Thyroid gland (tissue), 4 donors: ENCODE data around the gene FOXA3. TPM values are rescaled to one million over a fixed set of nuclear protein-coding genes. Genes with fewer than 3 reads are reported as not detected.

ENCODE experiments used
- DNase-seq, 2 donors: peaks; one replicate each; pipeline ENCODE4 v3.0.0-alpha.2; 2019
- H3K27ac ChIP-seq, 3 donors: fragments of 200-600 bp; sonication (generic); 1 replicate in 2 of 3; 2 replicates in 1 of 3; pipeline ENCODE4 v1.5.1; 2016 to 2019; ENCODE audit warnings: mild to moderate bottlenecking in 1 of 3, moderate library complexity in 1 of 3
- H3K27me3 ChIP-seq: fragments of 200-600 bp; sonication (generic); one replicate; pipeline ENCODE4 v1.5.1; 2019
- H3K36me3 ChIP-seq, 2 donors: fragments of 200-600 bp; sonication (generic); one replicate each; pipeline ENCODE4 v1.5.1; 2016 to 2019
- H3K4me1 ChIP-seq, 2 donors: fragments of 200-600 bp; sonication (generic); one replicate each; pipeline ENCODE4 v1.5.1; 2017 to 2019
- H3K4me3 ChIP-seq, 3 donors: fragments of 200-600 bp; sonication (generic); replicated peaks in 1 of 3; 1 replicate in 2 of 3; 2 replicates in 1 of 3; pipeline ENCODE4 v1.5.1; 2016; ENCODE audit warnings: mild to moderate bottlenecking in 1 of 3
- H3K9me3 ChIP-seq: fragments of 200-600 bp; sonication (generic); one replicate; pipeline ENCODE4 v1.5.1; 2017
- POLR2A ChIP-seq, 2 donors: fragments of 450-650 bp; IDR thresholded peaks; one replicate each; pipeline ENCODE4 v1.6.1; 2017; ENCODE audit warnings: antibody characterized with exemption in 2 of 2, mild to moderate bottlenecking in 2 of 2, moderate library complexity in 1 of 2
- WGBS, 2 donors: methylation state at CpG; one replicate each; pipeline ENCODE4 v1.1.5; 2017; 5-methylcytosine and 5-hydroxymethylcytosine counted together
- intact Hi-C: fragments of 100-400 bp; cut with DNase I; formaldehyde crosslinking; loops from one replicate; pipeline ENCODE4 v1.15.1; 2023
- total RNA-seq, 4 donors: library from RNA; depleted of rRNA; stranded (reverse); fragments of >200 nt; gene quantifications; one replicate each; pipeline ENCODE4 v1.2.3, GENCODE V29; 2016
- TF ChIP-seq, protein P1 (sequence below), 6 experiments: fragments of 200-600 bp in 3 of 6; fragments of 450-650 bp in 3 of 6; sonication (generic) in 3 of 6; IDR thresholded peaks; one replicate each; pipeline ENCODE4 v1.5.1; 2016 to 2019; ENCODE audit warnings: antibody characterized with exemption in 6 of 6, mild to moderate bottlenecking in 2 of 6, inconsistent platforms in 1 of 6, moderate library complexity in 1 of 6

Gene FOXA3
- total RNA-seq, 4 donors from 2014 or later = not detected

GRCh38 chr19:45901432-45901911 is 37.3 kb downstream of the FOXA3 start:
- peaks cover 14 to 23% of the 10 kb centered on the region in 2 donors for H3K4me1 ChIP-seq
- H3K27me3 ChIP-seq = no peaks in the 10 kb centered on the region
- WGBS, 2 donors = 2 to 5% methylated on average over 11 to 27 of the region's 69 CpGs
- DNase-seq = peak; percentile 33 to 35
- H3K9me3 ChIP-seq = no peaks in the 10 kb centered on the region
- intact Hi-C loops = no loop called here
- no peak overlapping the region for H3K27ac ChIP-seq
- TF ChIP-seq, protein P1, sequence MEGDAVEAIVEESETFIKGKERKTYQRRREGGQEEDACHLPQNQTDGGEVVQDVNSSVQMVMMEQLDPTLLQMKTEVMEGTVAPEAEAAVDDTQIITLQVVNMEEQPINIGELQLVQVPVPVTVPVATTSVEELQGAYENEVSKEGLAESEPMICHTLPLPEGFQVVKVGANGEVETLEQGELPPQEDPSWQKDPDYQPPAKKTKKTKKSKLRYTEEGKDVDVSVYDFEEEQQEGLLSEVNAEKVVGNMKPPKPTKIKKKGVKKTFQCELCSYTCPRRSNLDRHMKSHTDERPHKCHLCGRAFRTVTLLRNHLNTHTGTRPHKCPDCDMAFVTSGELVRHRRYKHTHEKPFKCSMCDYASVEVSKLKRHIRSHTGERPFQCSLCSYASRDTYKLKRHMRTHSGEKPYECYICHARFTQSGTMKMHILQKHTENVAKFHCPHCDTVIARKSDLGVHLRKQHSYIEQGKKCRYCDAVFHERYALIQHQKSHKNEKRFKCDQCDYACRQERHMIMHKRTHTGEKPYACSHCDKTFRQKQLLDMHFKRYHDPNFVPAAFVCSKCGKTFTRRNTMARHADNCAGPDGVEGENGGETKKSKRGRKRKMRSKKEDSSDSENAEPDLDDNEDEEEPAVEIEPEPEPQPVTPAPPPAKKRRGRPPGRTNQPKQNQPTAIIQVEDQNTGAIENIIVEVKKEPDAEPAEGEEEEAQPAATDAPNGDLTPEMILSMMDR (IDR thresholded peaks at IDR 0.05) = no peak
- no peak for TF ChIP-seq POLR2A (IDR thresholded peaks at IDR 0.05)
- H3K4me3 ChIP-seq = peak overlapping the region; percentile 12 to 61 (median 59)
- peaks cover 0 to 21% of the 10 kb centered on the region in 2 donors for H3K36me3 ChIP-seq

- peaks cover 14 to 23% of the 10 kb centered on the region in 2 donors for H3K4me1 ChIP-seq
- TF ChIP-seq, protein P1 (IDR thresholded peaks at IDR 0.05) = no peak
- TF ChIP-seq POLR2A (IDR thresholded peaks at IDR 0.05) = no peak
- no peaks in the 10 kb centered on the region for H3K27me3 ChIP-seq
- whole genome bisulfite sequencing, 2 donors = 1% methylated on average over 39 to 43 of the region's 47 CpGs
- H3K4me3 ChIP-seq = peak within 1 kb of the TSS; percentile 47 to 61 (median 59)
- peak in 1 of 2 donors; percentile 21 for DNase-seq
- no peaks in the 10 kb centered on the region for H3K9me3 ChIP-seq
- intact Hi-C loops = no loop called here
- peak within 1 kb of the TSS; percentile 49 to 75 (median 67) for H3K27ac ChIP-seq
- H3K36me3 ChIP-seq = peaks cover 0 to 21% of the 10 kb centered on the region in 2 donors
Measured at GRCh38 chr19:45901912-45902650, 38.0 kb downstream of the FOXA3 start, which contains the start of gene MYPOP. Gene MYPOP (minus strand): TSS chr19:45902613. CDS start chr19:45901773, 840 bp downstream.

DNA sequence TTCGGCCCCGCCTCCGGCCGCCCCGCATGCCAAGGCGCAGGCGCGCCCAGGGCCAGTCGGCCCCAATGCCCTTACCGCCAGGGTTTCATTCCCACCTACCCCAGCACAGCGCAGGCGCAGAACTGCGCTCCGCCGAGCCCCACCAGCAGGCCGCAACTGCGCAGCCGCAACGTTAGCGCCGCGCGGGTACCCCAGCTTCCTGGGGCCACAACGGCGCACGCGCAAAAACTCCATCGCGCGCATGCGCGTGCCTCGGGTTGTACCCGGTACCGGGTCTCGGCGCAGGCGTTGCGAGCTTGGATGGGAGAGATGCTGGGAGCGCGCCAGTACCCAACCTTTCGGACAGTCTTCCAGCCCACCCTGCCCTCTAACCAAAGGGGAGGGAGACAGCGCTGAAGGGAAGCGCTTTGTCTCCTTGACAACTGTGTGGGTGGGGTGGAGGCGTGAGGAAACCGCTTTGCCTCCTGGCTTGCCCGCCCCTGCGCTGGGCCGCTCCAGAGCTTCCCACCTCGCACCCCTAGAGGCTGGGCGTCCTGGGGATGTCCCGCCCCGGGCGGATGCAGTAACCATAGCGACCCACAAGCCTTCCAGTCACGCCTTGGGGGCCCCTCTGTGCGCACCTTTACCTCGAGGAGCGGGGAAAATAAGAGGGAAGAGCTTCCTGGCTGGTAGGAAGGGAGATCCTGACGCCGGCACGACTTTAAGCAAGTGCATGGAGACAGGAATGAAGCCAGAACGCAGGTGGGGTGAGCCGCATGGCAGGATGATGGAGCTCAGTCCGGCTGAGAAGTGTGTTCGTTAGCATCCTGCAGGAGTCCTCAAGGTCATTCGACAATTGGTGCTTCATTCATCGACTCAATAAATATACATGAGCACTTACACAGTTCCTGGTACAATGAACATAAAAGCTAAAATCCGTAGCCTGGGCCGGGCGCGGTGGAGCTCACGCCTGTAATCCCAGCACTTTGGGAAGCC is 38.8 kb downstream of the FOXA3 start:
- Histone ChIP-seq H3K4me3 (peak overlapping the region in 2 of 3 donors; percentile 47 to 61), H3K36me3 (peaks cover 0 to 18% of the 10 kb centered on the region in 2 donors), H3K27me3 (no peaks in the 10 kb centered on the region), H3K4me1 (peaks cover 14 to 23% of the 10 kb centered on the region in 2 donors), H3K27ac (peak overlapping the region; percentile 49 to 75 (median 67)), H3K9me3 (no peaks in the 10 kb centered on the region)
- peak; percentile 98 for DNase-seq
- WGBS, 2 donors = 0 to 3% methylated on average over 12 to 37 of the region's 73 CpGs
- TF ChIP-seq, protein P1 (IDR thresholded peaks at IDR 0.05) = peak in 2 of 6 experiments; percentile 18
- TF ChIP-seq POLR2A (IDR thresholded peaks at IDR 0.05) = peak; percentile 20 to 79
- intact Hi-C loops = no loop called here

DNA sequence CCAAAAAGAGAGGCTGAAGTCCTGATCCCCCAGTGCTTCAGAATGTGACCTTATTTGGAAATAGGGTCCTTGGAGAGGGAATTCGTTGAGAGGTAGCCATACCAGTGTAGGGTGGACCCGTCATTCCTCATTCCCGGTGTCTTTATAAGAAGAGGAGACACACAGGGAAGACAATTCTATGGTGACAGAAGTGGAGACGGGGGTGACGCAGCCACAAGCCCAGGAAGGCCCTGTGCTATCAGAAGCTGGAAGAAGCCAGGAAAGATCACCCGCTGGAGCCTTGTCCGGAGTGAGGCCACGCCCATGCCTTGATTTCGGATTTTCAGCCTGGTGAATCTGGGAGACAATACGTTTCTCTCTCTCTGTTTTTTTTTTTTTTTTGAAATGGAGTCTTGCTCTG is 40.9 kb downstream of the FOXA3 start:
- DNase-seq = no peak
- WGBS, 2 donors = 79 to 80% methylated on average over 10 of the region's 10 CpGs
- no peak overlapping the region for H3K4me3 ChIP-seq
- TF ChIP-seq, protein P1 (IDR thresholded peaks at IDR 0.05) = no peak
- TF ChIP-seq POLR2A (IDR thresholded peaks at IDR 0.05) = no peak
- H3K27me3 ChIP-seq = no peaks in the 10 kb centered on the region
- no peaks in the 10 kb centered on the region for H3K9me3 ChIP-seq
- H3K4me1 ChIP-seq = peaks cover 14 to 22% of the 10 kb centered on the region in 2 donors
- intact Hi-C loops = no loop called here
- no peak overlapping the region for H3K27ac ChIP-seq
- peaks cover 0 to under 1% of the 10 kb centered on the region in 2 donors for H3K36me3 ChIP-seq
